ENCODE measurements around the gene PROZ. TPM values are rescaled to one million over a fixed set of nuclear protein-coding genes. Genes with fewer than 3 reads are reported as not detected.
A peak's percentile ranks its signal among the peaks of the same experiment; 100 is the strongest.

The PROZ gene
- total RNA-seq, 1 donor from 2014 or later: not detected

DNA sequence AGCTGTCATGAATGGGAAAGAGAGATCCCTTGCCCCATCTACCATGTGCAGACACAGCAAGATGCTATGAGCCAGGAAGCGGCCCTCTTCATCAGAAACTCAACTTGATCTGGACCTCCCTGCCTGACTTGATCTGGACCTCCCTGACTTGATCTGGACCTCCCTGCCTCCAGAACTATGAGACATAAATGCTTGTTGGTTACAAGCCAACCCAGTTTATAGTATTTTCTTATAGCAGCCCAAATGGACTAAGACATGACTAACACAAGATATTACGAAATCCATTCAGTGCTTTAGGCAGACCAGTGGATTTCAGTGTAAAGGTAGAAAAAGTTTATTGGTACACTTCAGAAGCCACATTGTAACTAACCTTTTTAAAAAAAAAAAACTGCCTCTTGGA is 34.5 kb downstream of the PROZ start:
- ATAC-seq (ENCODE audit: low read depth) (no peak), DNase-seq (no peak)
- intact Hi-C loops (cut with micrococcal nuclease): no loop called here
- Mint-ChIP-seq H3K9me3 (no peaks in the 10 kb centered on the region), H3K27ac (no peak overlapping the region), H3K27me3 (no peaks in the 10 kb centered on the region), H3K4me3 (no peak overlapping the region), H3K4me1 (no peaks in the 10 kb centered on the region), H3K36me3 (ENCODE audit: low read depth) (peaks cover 83% of the 10 kb centered on the region)
- TF ChIP-seq, protein P1, sequence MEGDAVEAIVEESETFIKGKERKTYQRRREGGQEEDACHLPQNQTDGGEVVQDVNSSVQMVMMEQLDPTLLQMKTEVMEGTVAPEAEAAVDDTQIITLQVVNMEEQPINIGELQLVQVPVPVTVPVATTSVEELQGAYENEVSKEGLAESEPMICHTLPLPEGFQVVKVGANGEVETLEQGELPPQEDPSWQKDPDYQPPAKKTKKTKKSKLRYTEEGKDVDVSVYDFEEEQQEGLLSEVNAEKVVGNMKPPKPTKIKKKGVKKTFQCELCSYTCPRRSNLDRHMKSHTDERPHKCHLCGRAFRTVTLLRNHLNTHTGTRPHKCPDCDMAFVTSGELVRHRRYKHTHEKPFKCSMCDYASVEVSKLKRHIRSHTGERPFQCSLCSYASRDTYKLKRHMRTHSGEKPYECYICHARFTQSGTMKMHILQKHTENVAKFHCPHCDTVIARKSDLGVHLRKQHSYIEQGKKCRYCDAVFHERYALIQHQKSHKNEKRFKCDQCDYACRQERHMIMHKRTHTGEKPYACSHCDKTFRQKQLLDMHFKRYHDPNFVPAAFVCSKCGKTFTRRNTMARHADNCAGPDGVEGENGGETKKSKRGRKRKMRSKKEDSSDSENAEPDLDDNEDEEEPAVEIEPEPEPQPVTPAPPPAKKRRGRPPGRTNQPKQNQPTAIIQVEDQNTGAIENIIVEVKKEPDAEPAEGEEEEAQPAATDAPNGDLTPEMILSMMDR (IDR thresholded peaks at IDR 0.05): no peak
- POLR2A ChIA-PET: no interaction called here
- CTCF ChIA-PET: no interaction called here

DNA sequence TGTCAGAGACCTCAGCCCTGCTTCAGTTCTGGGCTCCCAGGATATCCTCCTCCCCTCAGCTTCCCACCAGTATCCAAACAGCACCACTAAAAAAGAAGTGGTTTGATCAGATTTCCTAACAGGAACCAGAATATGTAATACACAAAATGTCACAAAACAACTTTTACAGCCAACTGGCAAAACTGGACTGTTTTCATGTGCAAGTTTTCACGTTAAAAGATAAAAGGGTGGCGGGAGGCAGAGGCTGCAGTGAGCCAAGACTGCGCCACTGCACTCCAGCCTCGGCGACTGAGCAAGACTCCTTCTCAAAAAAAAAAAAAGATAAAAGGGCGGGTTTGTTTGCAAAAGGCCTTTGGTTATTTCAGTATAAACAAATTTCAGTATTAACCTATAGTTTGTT is 36.9 kb downstream of the PROZ start:
- H3K4me1 Mint-ChIP-seq: no peaks in the 10 kb centered on the region
- H3K9me3 Mint-ChIP-seq: no peaks in the 10 kb centered on the region
- ATAC-seq (ENCODE audit: low read depth) (no peak), DNase-seq (no peak)
- TF ChIP-seq, protein P1 (IDR thresholded peaks at IDR 0.05): no peak
- H3K27me3 Mint-ChIP-seq: no peaks in the 10 kb centered on the region
- intact Hi-C loops (cut with micrococcal nuclease): no loop called here
- ChIA-PET CTCF (no interaction called here), POLR2A (no interaction called here)
- peaks cover 83% of the 10 kb centered on the region for H3K36me3 Mint-ChIP-seq (ENCODE audit: low read depth)
- H3K4me3 Mint-ChIP-seq: no peak overlapping the region
- no peak overlapping the region for H3K27ac Mint-ChIP-seq

DNA sequence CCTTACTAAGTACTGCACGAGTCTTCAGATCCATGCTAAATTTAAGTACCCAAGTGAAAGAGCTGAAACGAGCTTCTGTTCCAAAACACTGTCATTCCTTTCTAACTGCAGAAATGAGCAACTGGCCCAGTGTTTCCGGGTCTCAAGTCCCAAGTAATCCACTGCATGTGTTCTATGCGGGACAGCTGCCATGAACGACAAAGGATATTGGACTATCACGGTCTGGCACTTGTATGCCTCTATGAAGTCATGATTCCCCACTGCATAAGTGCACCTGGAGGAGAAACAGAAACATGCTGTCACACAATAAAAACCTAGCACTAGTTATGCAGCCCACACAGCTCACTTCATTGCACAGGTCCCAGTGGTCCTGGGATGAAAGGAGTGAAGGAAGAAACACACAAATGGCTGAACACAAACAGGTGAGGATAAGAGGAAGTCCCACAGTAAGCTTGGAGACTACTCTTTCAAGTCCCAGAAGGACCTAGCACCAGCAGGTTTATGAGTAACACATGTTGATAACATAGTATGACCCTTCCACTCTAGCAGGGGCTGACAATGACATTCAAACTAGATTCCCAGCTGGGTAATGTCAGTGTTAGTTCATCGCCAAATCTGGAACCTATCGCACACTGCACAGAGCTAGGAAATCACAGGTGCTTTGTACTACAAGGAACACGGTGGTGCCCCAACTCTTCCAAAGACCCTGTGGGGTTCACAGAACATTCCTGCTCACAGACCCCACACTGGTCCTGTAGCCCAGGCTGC is 38.7 kb downstream of the PROZ start:
- ChIA-PET POLR2A (no interaction called here), CTCF (no interaction called here)
- TF ChIP-seq, protein P1 (IDR thresholded peaks at IDR 0.05): no peak
- H3K27me3 Mint-ChIP-seq: no peaks in the 10 kb centered on the region
- no peak overlapping the region for H3K4me3 Mint-ChIP-seq
- H3K4me1 Mint-ChIP-seq: peaks cover 2% of the 10 kb centered on the region
- ATAC-seq (ENCODE audit: low read depth): no peak
- no peaks in the 10 kb centered on the region for H3K9me3 Mint-ChIP-seq
- intact Hi-C loops (cut with micrococcal nuclease): no loop called here
- H3K36me3 Mint-ChIP-seq (ENCODE audit: low read depth): peaks cover 76% of the 10 kb centered on the region
- DNase-seq: no peak
- no peak overlapping the region for H3K27ac Mint-ChIP-seq

DNA sequence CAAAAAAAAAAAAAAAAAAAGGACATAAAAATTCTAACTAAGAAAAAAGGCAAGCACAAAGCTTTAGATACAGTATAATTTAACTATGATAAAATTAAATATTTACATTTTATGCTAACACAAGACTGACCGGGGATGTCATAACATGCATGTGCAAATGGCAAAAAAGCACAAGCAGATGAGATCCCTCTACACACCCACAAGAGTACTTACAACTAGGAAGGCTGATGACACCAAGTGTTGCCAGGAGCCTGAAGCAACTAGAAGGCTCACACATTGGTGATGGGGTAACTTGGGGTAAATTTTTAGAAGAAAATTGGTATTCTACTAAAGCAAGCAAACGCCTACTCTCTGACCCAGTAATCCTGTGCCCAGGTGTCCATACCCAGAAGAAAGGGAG is 43.4 kb downstream of the PROZ start:
- intact Hi-C loops (cut with micrococcal nuclease): no loop called here

DNA sequence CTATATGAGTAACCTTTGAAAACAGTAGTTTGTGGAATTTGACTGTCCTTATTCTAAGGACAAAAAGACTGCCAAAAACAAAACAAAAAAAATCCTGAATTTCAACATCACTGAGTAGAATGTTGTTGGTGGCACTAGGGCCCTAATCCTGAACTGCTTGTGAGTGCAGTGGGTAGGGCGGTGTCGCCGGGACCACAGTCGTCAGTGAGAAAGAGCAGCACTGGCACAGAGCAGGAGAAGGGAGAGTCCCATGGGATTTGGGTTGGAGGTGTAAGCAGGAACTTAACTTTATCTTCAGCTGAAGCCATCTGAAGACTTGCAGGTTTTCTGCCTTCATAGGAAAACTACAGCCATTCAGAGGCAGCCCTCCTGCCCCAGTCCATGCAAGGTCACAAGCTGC is 44.5 kb downstream of the PROZ start:
- peaks cover 43% of the 10 kb centered on the region for H3K4me1 Mint-ChIP-seq
- ATAC-seq (ENCODE audit: low read depth) (no peak), DNase-seq (no peak)
- no peak overlapping the region for H3K4me3 Mint-ChIP-seq
- H3K27me3 Mint-ChIP-seq: no peaks in the 10 kb centered on the region
- H3K27ac Mint-ChIP-seq: peak overlapping the region; percentile 19
- TF ChIP-seq, protein P1 (IDR thresholded peaks at IDR 0.05): no peak
- H3K9me3 Mint-ChIP-seq: no peaks in the 10 kb centered on the region
- CTCF ChIA-PET: no interaction called here
- H3K36me3 Mint-ChIP-seq (ENCODE audit: low read depth): peaks cover 55% of the 10 kb centered on the region
- POLR2A ChIA-PET: no interaction called here
- intact Hi-C loops (cut with micrococcal nuclease): no loop called here

More for the DNA sequence above, 43.4 kb downstream of the PROZ start:
- TF ChIP-seq, protein P1 (IDR thresholded peaks at IDR 0.05): no peak
- no peaks in the 10 kb centered on the region for H3K27me3 Mint-ChIP-seq
- H3K27ac Mint-ChIP-seq: no peak overlapping the region
- CTCF ChIA-PET: no interaction called here
- H3K9me3 Mint-ChIP-seq: no peaks in the 10 kb centered on the region
- ATAC-seq (ENCODE audit: low read depth): no peak
- peaks cover 32% of the 10 kb centered on the region for H3K4me1 Mint-ChIP-seq
- DNase-seq: no peak
- H3K4me3 Mint-ChIP-seq: no peak overlapping the region
- POLR2A ChIA-PET: no interaction called here
- H3K36me3 Mint-ChIP-seq (ENCODE audit: low read depth): peaks cover 64% of the 10 kb centered on the region

Measured in activated B cell treated with CpG ODN at 0.5 μM for 24 hours (primary cell).